WTC11 (cell line): ENCODE data around the gene PHACTR2. TPM values are rescaled to one million over a fixed set of nuclear protein-coding genes. Genes with fewer than 3 reads are reported as not detected.

ENCODE experiments used
- CREM ChIP-seq: sonication (generic); formaldehyde crosslinking; IDR thresholded peaks from 2 replicates; pipeline ENCODE4 v1.8.1; 2022; ENCODE audit warnings: mild to moderate bottlenecking, missing genetic modification reagents, moderate library complexity
- ELF4 ChIP-seq: sonication (generic); formaldehyde crosslinking; IDR thresholded peaks from 2 replicates; pipeline ENCODE4 v1.8.1; 2022; ENCODE audit warnings: low read depth, mild to moderate bottlenecking, moderate library complexity, missing genetic modification reagents
- ETV6 ChIP-seq: sonication (generic); formaldehyde crosslinking; IDR thresholded peaks from 2 replicates; pipeline ENCODE4 v1.8.1; 2022; ENCODE audit warnings: mild to moderate bottlenecking, missing genetic modification reagents
- FOXJ3 ChIP-seq: sonication (generic); formaldehyde crosslinking; IDR thresholded peaks from 2 replicates; pipeline ENCODE4 v1.9.0; 2021; ENCODE audit warnings: missing genetic modification reagents, mild to moderate bottlenecking, borderline replicate concordance
- FOXK1 ChIP-seq: sonication (generic); formaldehyde crosslinking; IDR thresholded peaks from 2 replicates; pipeline ENCODE4 v1.8.0; 2022; ENCODE audit warnings: mild to moderate bottlenecking, moderate library complexity, missing genetic modification reagents
- GABPB1 ChIP-seq: sonication (generic); formaldehyde crosslinking; IDR thresholded peaks from 2 replicates; pipeline ENCODE4 v1.8.1; 2023; ENCODE audit warnings: mild to moderate bottlenecking, missing genetic modification reagents
- GRHL2 ChIP-seq: fragments of 250-450 bp; sonication (Bioruptor Pico); IDR thresholded peaks from 2 replicates; pipeline ENCODE4 v1.8.0; 2022; ENCODE audit warnings: mild to moderate bottlenecking, moderate library complexity; ENCODE audit not compliant: insufficient replicate concordance, severe bottlenecking
- GTF2I ChIP-seq: fragments of 250-450 bp; sonication (Bioruptor Pico); conservative IDR thresholded peaks from 2 replicates; pipeline ENCODE4 v1.4.0; 2021; ENCODE audit warnings: mild to moderate bottlenecking
- JAZF1 ChIP-seq: fragments of 250-450 bp; sonication (Bioruptor Pico); IDR thresholded peaks from 2 replicates; pipeline ENCODE4 v1.9.0; 2021; ENCODE audit warnings: moderate library complexity, mild to moderate bottlenecking, inconsistent platforms
- JUN ChIP-seq: sonication (generic); formaldehyde crosslinking; IDR thresholded peaks from 2 replicates; pipeline ENCODE4 v1.8.0; 2023; ENCODE audit warnings: mild to moderate bottlenecking, missing genetic modification reagents
- MXD4 ChIP-seq: fragments of 250-450 bp; sonication (Bioruptor Pico); IDR thresholded peaks from 2 replicates; pipeline ENCODE4 v1.8.0; 2021; ENCODE audit warnings: mild to moderate bottlenecking, moderate library complexity, borderline replicate concordance
- NFE2L1 ChIP-seq: sonication (generic); formaldehyde crosslinking; IDR thresholded peaks from 2 replicates; pipeline ENCODE4 v1.8.1; 2023; ENCODE audit warnings: missing genetic modification reagents
- NR1H2 ChIP-seq: sonication (generic); formaldehyde crosslinking; IDR thresholded peaks from 2 replicates; pipeline ENCODE4 v1.9.0; 2021; ENCODE audit warnings: mild to moderate bottlenecking, moderate library complexity, missing genetic modification reagents
- NR2C2 ChIP-seq: sonication (generic); formaldehyde crosslinking; IDR thresholded peaks from 2 replicates; pipeline ENCODE4 v1.8.0; 2022; ENCODE audit warnings: mild to moderate bottlenecking, missing genetic modification reagents
- SOX15 ChIP-seq: fragments of 250-450 bp; sonication (Bioruptor Pico); IDR thresholded peaks from 2 replicates; pipeline ENCODE4 v1.9.0; 2021; ENCODE audit warnings: mild to moderate bottlenecking
- TEAD4 ChIP-seq: sonication (generic); formaldehyde crosslinking; IDR thresholded peaks from 2 replicates; pipeline ENCODE4 v1.8.0; 2022; ENCODE audit warnings: mild to moderate bottlenecking, missing genetic modification reagents
- ZNF219 ChIP-seq: sonication (generic); formaldehyde crosslinking; IDR thresholded peaks from 2 replicates; pipeline ENCODE4 v1.8.0; 2023; ENCODE audit warnings: missing genetic modification reagents, mild to moderate bottlenecking, borderline replicate concordance
- ZNF232 ChIP-seq: sonication (generic); formaldehyde crosslinking; IDR thresholded peaks from 2 replicates; pipeline ENCODE4 v1.8.0; 2022; ENCODE audit warnings: mild to moderate bottlenecking, missing genetic modification reagents
- ZNF263 ChIP-seq: sonication (generic); formaldehyde crosslinking; IDR thresholded peaks from 2 replicates; pipeline ENCODE4 v1.8.1; 2022; ENCODE audit warnings: low read depth, mild to moderate bottlenecking, moderate library complexity, missing genetic modification reagents
- ZNF317 ChIP-seq: sonication (generic); formaldehyde crosslinking; IDR thresholded peaks from 2 replicates; pipeline ENCODE4 v1.8.1; 2023; ENCODE audit warnings: low read depth, mild to moderate bottlenecking, moderate library complexity, missing genetic modification reagents, borderline replicate concordance
- ZNF396 ChIP-seq: fragments of 250-450 bp; sonication (Bioruptor Pico); IDR thresholded peaks from 2 replicates; pipeline ENCODE4 v1.8.0; 2021; ENCODE audit warnings: mild to moderate bottlenecking, moderate library complexity, borderline replicate concordance
- ZNF416 ChIP-seq: fragments of 250-450 bp; sonication (Bioruptor Pico); IDR thresholded peaks from 2 replicates; pipeline ENCODE4 v1.9.0; 2021; ENCODE audit warnings: mild to moderate bottlenecking, inconsistent platforms
- ZNF423 ChIP-seq: fragments of 250-450 bp; sonication (Bioruptor Pico); IDR thresholded peaks from 2 replicates; pipeline ENCODE4 v2.1.2; 2022; ENCODE audit warnings: mild to moderate bottlenecking, moderate library complexity
- ZNF671 ChIP-seq: fragments of 250-450 bp; sonication (Bioruptor Pico); IDR thresholded peaks from 2 replicates; pipeline ENCODE4 v1.8.0; 2021; ENCODE audit warnings: mild to moderate bottlenecking
- total RNA-seq: library from RNA; stranded (reverse); gene quantifications from 3 replicates; pipeline ENCODE4 v1.2.3, GENCODE V29; 2021
- TF ChIP-seq, protein P1 (sequence below): sonication (generic); formaldehyde crosslinking; IDR thresholded peaks from 2 replicates; pipeline ENCODE4 v1.8.0; 2022; ENCODE audit warnings: mild to moderate bottlenecking, missing genetic modification reagents
- TF ChIP-seq, protein P2 (sequence below): fragments of 250-450 bp; sonication (Bioruptor Pico); IDR thresholded peaks from 2 replicates; pipeline ENCODE4 v1.9.0; 2021; ENCODE audit warnings: moderate library complexity, mild to moderate bottlenecking, inconsistent platforms, borderline replicate concordance
- TF ChIP-seq, protein P3 (sequence below): sonication (generic); formaldehyde crosslinking; IDR thresholded peaks from 2 replicates; pipeline ENCODE4 v1.8.0; 2022; ENCODE audit warnings: mild to moderate bottlenecking, missing genetic modification reagents
- TF ChIP-seq, protein P4 (sequence below): fragments of 250-450 bp; sonication (Bioruptor Pico); IDR thresholded peaks from 2 replicates; pipeline ENCODE4 v2.1.2; 2022; ENCODE audit warnings: mild to moderate bottlenecking, moderate library complexity
- TF ChIP-seq, protein P5 (sequence below): sonication (generic); formaldehyde crosslinking; IDR thresholded peaks from 2 replicates; pipeline ENCODE4 v1.8.1; 2023; ENCODE audit warnings: mild to moderate bottlenecking, missing genetic modification reagents
- TF ChIP-seq, protein P6 (sequence below): sonication (generic); formaldehyde crosslinking; IDR thresholded peaks from 2 replicates; pipeline ENCODE4 v1.8.1; 2022; ENCODE audit warnings: mild to moderate bottlenecking, missing genetic modification reagents, moderate library complexity, borderline replicate concordance
- TF ChIP-seq, protein P7 (sequence below): sonication (generic); formaldehyde crosslinking; IDR thresholded peaks from 2 replicates; pipeline ENCODE4 v1.8.0; 2023; ENCODE audit warnings: missing genetic modification reagents

Gene PHACTR2
- total RNA-seq, 1 experiment from 2014 or later = 90.5 TPM

DNA sequence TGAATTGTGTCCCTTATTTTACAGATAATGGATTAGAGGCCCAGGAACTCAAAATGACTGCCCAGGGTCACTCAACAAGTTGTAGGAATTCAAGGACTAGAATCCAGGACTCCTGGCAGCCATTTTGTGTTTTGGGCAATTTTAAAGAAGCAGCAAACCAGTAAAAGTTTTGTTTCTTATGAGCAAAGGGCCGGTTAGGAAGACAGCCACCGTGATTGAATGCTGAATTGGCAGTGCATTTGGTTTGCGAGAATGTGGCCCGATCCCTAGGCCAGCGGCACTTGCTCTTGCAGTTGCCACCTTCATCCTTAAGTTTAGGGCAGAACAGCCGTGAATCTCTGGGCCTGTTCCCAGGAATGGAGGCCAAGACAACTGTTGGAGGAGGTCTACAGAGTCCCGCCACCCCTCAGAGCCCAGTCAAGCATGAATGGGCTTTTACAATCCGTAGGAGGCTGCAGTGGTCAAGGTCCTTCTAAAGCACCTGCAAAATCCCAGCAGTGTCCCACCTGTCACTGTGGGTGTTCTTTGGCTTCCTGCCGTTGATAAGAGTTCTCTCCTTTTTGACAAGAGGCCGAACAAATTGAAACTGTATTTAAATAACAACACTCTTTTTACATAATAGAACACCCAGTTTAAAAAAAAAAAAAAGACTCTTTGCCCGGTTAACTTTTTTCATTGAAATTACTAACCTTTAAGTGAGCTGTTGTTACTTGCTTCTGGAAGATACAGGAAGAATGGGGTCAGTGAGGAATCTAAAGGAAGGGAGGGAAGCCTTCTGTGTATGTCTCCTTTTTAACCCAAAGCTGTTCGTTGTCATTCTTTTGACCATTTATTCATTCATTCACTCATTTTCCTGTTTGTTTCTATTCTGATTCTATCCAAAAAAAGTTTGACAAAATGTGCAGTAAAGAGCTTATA is 68.7 kb downstream of the PHACTR2 start (continued):
- TF ChIP-seq, protein P1, sequence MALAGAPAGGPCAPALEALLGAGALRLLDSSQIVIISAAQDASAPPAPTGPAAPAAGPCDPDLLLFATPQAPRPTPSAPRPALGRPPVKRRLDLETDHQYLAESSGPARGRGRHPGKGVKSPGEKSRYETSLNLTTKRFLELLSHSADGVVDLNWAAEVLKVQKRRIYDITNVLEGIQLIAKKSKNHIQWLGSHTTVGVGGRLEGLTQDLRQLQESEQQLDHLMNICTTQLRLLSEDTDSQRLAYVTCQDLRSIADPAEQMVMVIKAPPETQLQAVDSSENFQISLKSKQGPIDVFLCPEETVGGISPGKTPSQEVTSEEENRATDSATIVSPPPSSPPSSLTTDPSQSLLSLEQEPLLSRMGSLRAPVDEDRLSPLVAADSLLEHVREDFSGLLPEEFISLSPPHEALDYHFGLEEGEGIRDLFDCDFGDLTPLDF (CRISPR knock-in tag) = no peak
- TF ChIP-seq ETV6 (CRISPR knock-in tag) (no peak), SOX15 (CRISPR knock-in tag) (no peak), ZNF219 (no peak), ZNF232 (CRISPR knock-in tag) (0 out of 2 replicates have a peak, but pooled peaks have one; percentile 21), MXD4 (CRISPR knock-in tag) (no peak), GTF2I (no peak), FOXJ3 (CRISPR knock-in tag) (0 out of 2 replicates have a peak, but pooled peaks have one; percentile 43), JAZF1 (no peak), NFE2L1 (0 out of 2 replicates have a peak, but pooled peaks have one; percentile 21), CREM (CRISPR knock-in tag) (no peak), GABPB1 (CRISPR knock-in tag) (no peak), ZNF416 (0 out of 2 replicates have a peak, but pooled peaks have one; percentile 43), ELF4 (no peak), NR2C2 (CRISPR knock-in tag) (no peak), TEAD4 (CRISPR knock-in tag) (no peak), ZNF423 (CRISPR knock-in tag) (peak; percentile 96), NR1H2 (CRISPR knock-in tag) (no peak), ZNF671 (CRISPR knock-in tag) (no peak; the same call in 1 of the 2 replicates), GRHL2 (no peak), JUN (no peak), ZNF263 (no peak), ZNF396 (CRISPR knock-in tag) (peak; percentile 96), FOXK1 (no peak), ZNF317 (CRISPR knock-in tag) (no peak)
- TF ChIP-seq, protein P2, sequence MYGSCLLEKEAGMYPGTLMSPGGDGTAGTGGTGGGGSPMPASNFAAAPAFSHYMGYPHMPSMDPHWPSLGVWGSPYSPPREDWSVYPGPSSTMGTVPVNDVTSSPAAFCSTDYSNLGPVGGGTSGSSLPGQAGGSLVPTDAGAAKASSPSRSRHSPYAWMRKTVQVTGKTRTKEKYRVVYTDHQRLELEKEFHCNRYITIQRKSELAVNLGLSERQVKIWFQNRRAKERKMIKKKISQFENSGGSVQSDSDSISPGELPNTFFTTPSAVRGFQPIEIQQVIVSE (CRISPR knock-in tag) = no peak
- TF ChIP-seq, protein P3, sequence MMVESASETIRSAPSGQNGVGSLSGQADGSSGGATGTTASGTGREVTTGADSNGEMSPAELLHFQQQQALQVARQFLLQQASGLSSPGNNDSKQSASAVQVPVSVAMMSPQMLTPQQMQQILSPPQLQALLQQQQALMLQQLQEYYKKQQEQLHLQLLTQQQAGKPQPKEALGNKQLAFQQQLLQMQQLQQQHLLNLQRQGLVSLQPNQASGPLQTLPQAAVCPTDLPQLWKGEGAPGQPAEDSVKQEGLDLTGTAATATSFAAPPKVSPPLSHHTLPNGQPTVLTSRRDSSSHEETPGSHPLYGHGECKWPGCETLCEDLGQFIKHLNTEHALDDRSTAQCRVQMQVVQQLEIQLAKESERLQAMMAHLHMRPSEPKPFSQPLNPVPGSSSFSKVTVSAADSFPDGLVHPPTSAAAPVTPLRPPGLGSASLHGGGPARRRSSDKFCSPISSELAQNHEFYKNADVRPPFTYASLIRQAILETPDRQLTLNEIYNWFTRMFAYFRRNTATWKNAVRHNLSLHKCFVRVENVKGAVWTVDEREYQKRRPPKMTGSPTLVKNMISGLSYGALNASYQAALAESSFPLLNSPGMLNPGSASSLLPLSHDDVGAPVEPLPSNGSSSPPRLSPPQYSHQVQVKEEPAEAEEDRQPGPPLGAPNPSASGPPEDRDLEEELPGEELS (CRISPR knock-in tag) = peak; percentile 58; the same call in 1 of the 2 replicates
- TF ChIP-seq, protein P4, sequence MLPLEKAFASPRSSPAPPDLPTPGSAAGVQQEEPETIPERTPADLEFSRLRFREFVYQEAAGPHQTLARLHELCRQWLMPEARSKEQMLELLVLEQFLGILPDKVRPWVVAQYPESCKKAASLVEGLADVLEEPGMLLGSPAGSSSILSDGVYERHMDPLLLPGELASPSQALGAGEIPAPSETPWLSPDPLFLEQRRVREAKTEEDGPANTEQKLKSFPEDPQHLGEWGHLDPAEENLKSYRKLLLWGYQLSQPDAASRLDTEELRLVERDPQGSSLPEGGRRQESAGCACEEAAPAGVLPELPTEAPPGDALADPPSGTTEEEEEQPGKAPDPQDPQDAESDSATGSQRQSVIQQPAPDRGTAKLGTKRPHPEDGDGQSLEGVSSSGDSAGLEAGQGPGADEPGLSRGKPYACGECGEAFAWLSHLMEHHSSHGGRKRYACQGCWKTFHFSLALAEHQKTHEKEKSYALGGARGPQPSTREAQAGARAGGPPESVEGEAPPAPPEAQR (CRISPR knock-in tag) = peak; percentile 88
- TF ChIP-seq, protein P5, sequence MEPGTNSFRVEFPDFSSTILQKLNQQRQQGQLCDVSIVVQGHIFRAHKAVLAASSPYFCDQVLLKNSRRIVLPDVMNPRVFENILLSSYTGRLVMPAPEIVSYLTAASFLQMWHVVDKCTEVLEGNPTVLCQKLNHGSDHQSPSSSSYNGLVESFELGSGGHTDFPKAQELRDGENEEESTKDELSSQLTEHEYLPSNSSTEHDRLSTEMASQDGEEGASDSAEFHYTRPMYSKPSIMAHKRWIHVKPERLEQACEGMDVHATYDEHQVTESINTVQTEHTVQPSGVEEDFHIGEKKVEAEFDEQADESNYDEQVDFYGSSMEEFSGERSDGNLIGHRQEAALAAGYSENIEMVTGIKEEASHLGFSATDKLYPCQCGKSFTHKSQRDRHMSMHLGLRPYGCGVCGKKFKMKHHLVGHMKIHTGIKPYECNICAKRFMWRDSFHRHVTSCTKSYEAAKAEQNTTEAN (CRISPR knock-in tag) = 0 out of 2 replicates have a peak, but pooled peaks have one; percentile 77
- TF ChIP-seq, protein P6, sequence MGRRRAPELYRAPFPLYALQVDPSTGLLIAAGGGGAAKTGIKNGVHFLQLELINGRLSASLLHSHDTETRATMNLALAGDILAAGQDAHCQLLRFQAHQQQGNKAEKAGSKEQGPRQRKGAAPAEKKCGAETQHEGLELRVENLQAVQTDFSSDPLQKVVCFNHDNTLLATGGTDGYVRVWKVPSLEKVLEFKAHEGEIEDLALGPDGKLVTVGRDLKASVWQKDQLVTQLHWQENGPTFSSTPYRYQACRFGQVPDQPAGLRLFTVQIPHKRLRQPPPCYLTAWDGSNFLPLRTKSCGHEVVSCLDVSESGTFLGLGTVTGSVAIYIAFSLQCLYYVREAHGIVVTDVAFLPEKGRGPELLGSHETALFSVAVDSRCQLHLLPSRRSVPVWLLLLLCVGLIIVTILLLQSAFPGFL (CRISPR knock-in tag) = no peak
- TF ChIP-seq, protein P7, sequence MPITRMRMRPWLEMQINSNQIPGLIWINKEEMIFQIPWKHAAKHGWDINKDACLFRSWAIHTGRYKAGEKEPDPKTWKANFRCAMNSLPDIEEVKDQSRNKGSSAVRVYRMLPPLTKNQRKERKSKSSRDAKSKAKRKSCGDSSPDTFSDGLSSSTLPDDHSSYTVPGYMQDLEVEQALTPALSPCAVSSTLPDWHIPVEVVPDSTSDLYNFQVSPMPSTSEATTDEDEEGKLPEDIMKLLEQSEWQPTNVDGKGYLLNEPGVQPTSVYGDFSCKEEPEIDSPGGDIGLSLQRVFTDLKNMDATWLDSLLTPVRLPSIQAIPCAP (CRISPR knock-in tag) = no peak
